Superior temporal gyrus (tissue), 1 donor: ENCODE results near the gene UBTD2.
"Not testable (repeated sequence)": the region's sequence is repeated elsewhere in the genome, so short reads cannot be mapped to it uniquely, and the experiment has no call there.

Experiments
- DNase-seq: peaks from one replicate; pipeline ENCODE4 v3.0.0-alpha.2; 2016; ENCODE audit errors: extremely low spot score

The UBTD2 gene

DNA sequence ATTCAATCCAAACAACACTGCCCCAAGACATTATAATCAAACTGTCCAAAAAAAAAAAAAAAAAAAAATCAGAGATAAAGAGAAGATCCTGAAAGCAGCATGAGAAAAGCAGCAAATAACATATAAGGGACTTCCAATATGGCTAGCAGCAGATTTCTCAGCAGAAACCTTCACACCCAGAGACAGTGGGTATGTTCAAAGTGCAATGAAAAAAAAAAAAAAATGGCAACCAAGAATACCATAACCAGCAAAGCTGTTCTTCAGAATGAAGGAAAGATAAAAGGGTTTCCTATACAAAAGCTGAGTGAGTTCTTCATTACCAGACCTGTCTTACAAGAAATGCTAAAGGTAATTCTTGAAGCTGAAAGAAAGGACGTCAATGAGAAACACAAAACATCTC lies 32.1 kb downstream of the UBTD2 start:
- DNase-seq = no peak

DNA sequence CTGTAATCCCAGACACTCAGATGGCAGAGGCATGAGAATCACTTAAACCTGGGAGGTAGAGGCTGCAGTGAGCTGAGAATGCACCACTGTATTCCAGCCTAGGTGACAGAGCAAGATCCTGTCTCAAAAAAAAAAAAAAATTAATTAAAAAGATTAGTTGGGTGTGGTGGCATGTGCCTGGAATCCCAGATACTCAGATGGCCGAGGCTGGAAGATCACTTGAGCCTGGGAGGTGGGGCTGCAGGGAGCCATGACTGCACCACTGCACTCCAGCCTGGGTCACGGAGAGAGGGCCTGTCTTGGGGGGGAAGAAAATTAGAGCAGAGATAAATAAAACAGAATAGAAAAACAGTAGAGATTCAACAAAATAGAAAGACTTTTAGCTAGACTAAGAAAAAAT lies 34.9 kb downstream of the UBTD2 start:
- no peak for DNase-seq

DNA sequence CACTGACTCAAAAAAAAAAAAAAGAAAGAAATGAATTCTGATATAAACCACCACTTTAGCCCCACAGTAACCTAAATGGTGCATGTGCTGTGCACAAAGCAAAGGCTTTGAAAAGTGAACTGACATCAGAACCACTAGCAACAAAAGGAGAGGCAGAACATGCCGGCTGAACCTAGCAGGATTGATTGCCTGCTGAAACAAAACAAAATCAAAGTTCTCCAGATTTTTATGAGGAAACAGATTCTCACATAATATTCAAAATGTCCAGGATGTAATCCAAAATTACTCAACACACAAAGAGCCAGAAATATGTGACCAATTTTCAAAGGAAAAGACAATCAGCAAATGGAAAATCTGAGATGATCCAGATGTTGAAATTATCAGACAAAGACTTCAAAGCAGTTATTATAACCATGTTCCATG lies 37.9 kb downstream of the UBTD2 start:
- DNase-seq = no peak

DNA sequence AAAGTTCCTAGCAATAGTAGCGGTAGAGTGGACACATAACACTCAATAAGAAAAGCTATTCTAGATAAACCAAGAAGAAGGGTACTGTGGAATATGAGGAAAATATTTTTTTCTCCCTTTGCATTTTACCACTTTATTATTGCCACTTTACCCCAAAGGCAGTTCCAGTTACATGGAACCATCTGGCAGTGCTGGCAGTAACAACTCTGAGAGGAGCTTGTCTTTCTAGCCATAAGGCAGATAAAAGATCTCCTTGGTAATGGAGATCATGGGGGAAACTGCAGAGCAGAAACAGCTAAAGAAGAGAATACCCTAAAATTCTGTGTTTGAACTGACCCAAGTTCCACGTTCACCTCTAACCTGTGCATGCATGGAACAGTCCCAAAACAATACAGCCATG lies 38.5 kb downstream of the UBTD2 start:
- DNase-seq = no peak

DNA sequence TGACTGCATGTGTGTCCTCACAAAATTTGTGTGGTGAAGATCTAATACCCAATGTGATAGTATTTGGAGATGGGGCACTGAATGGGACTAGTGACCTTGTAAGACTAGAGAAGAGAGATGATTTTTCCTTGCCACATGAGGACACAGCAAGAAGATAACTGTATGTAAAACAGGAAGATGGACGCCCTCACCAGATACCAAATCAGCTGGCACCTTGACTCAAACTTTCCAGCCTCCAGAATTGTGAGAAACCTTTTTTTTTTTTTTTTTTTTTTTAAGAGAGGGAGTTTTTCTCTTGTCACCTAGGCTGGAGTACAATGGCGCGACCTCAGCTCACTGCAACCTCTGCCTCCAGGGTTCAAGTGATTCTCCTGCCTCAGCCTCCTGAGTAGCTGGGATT lies 40.3 kb downstream of the UBTD2 start:
- no peak for DNase-seq

DNA sequence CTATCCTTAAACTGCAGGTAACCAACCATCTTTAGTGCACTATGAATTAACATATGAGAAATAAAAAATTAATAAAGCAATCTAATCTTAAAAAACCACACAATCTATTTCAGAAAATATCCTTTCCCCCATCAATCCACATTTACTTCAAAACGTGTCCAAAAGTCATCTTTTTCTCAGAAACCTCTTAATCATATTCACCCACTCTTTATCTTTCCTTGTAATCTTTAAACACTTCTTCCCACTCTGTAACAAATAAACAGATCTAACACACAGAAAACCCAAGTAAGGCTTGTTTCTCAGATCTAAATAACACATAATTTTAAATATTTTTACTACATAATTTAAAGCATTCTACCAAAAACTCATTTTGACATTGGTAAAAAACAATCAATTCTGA lies 45.2 kb downstream of the UBTD2 start:
- DNase-seq = no peak

DNA sequence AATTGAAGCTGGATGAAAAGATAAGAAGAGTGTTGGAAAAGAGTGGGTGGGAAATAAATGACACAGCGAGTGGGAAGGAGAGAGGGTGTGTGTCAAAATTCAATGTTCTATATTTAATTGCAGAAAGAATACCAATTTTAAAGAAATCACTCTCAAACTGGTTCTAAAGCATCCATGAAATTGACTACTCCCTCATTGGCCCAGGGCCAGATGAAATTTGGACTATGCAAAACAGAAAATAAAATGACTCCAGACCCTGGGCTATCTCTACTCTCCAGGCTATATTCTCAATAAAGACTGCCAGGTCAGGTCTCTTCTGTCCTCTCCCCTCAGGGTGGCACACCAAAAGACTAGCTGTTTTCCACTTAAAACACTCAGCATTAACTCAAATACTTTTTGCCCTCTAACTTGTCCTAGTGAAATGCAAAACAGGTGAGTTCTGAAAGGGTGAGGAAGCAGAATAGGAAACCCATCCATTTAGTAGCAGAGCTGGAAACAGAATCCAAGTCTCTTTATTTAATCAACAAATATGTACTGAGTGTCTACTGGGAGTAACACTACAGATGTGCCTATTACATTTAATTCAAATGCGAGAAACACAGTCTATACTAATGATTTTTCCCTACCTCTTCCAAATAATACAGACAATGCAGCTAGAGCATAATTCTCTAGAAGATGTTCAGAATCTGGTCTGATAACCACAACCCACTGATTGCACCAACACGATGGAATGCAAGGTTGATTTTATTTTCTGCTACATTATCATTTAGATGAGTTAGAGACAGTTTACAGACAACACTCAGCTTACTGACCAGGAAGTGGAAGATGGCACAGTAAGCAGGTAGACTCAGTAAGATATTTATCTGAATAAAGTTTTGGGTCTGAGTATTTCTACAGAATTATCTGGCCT lies 47.5 kb downstream of the UBTD2 start:
- DNase-seq = no peak

DNA sequence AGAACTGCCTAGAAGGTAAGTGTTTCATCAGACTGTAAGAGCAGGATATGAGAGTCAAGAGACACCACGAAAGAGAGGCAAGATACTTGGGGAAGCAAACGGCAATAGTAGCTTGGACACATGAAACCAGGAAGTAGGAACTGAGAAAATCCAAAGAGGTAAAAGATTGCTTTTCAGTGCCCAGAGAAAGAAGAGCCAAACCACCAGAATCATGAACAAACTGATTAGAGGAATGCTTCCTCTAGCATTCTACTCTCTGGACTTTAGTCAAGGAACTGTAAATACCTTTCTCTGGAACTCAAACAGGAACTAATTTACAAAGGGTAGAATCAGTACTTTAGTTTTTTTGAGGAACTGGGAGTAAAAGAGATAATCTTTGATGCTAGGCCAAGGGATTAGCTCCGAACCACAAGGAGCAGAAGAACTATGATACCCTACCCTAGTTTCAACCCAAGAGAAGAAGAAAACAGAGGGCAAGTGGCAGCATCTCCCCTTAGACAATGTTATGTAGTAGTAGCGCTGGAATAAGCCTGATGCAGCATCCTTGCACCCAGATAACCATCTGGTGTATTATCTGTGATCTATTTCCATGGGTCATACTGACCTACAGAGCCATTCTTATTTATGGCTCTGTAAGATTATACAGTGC lies 48.3 kb downstream of the UBTD2 start:
- DNase-seq = no peak

DNA sequence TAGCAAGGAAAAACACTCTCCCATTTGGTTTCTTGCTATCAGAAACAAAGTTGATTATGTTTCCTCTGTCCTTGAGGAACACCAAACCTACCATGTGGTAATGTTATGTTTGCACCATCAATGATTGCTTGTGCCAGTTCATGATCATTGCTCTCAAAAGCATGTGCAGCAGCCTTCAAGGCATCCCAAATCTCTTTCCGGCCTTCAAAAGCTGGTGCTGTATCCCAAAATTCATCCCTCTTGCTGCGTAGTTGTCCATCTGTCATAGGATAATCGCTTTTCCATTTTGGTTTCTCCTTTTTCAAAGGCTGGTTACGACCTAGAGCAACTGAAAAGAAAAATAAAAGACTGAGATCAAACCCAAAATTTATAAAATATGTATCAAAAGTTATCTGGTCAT lies 49.5 kb downstream of the UBTD2 start:
- DNase-seq = no peak

DNA sequence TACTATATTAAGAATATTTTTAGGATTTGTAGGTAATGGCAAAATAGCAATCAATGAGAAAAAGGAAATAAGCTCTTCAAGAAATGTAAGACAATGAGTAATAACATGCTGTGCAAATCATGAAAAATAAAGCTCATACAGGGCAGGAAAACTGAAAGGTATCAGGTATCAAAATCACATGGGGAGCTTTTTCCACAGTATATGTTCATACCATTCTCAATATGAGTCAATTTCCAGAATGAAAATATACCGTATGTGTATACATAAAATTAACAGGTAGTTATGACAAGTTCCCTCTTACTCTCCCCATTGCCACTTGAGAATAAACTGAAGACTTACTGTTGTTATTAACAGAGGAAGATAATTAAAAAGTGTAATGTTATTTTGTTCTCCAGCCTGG lies 53.7 kb downstream of the UBTD2 start:
- no peak for DNase-seq

DNA sequence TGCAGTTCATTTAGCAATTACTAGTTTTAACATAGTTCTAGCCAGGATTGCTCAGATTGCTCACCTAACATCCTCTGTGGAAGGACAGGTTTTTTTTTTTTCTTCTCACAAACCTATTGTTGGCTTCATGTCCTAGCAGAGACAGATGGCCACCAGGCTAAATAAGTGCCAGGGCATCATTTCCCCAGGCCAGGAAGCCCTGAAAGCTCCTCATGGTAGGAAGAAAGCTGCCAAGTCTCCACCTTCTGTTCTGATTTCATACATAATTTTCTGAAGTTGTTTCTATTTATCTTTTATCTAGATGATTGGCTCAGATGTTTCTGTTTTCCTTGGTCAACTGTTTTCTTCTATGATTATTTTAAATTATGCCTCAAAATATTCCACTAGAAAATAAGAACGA lies 58.6 kb downstream of the UBTD2 start:
- no peak for DNase-seq

DNA sequence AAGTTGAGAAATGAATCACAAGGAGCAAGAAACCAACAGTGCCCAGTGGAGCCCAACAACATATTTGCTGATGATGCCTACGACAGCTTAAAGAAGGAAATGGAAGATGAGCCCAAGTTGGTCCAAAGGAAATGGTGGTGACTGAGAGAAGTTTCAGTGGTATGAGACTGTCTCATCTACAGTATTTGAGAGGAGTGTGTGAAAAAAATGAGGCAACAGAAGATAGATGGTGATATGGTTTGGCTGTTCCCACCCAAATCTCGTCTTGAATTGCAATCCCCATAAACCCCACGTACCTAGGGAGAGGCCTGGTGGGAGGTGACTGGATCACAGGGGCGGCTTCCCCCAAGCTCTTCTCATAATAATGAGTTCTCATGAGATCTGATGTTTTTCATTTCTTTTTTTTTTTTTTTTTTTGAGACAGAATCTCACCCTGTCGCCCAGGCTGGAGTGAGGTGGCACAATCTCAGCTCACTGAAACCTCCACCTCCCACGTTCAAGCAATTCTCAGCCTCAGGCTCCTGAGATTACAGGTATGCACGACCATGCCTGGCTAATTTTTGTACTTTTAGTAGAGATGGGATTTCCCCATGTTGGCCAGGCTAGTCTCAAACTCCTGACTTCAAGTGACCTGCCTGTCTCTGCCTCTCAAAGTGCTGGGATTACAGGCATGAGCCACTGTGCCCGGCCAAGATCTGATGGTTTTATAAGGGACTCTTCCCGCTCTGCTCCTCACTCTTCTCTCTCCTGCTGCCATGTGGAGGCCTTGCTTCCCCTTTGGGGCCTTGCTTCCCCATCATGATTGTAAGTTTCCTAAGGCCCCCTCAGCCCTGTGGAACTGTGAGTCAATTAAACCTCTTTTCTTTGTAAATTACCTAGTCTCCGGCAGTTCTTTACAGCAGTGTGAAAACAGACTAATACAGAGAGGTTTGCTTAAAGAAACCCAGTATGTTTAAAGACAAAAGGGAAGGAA lies 59.4 kb downstream of the UBTD2 start:
- DNase-seq = no peak

DNA sequence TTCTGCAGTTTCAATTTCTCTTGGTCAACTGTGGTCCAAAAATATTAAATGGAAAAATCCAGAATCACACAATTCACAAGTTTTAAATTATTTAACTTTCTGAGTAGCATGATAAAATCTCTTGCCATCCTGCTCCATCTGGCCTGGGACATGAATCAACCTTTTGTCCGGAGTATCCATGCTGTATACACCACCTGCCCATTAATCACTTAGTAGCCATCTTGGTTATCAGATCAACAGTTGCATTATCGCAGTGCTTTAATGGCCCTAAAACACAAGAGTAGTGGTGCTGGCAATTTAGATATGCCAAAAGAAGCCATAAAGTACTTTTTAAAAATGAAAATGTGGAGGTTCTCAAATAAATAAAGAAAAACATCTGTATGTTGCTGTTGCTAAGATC lies 64.3 kb downstream of the UBTD2 start:
- no peak for DNase-seq

DNA sequence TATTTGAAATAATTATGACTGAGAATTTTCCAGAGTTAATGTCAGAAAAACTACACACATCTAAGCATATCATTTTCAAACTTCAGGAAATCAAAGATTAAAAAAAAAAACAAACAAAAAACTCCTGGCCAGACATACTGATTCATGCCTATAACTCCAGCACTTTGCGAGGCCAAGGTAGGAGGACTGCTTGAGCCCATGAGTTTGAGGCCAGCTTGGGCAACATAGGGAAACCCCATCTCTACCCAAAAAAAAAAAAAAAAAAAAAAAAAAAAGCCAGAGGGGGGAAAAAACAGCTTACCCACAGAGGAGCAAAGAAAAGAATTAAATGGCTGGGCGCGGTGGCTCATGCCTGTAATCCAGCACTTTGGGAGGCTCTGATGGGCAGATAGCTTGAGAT lies 67.2 kb downstream of the UBTD2 start:
- no peak for DNase-seq

DNA sequence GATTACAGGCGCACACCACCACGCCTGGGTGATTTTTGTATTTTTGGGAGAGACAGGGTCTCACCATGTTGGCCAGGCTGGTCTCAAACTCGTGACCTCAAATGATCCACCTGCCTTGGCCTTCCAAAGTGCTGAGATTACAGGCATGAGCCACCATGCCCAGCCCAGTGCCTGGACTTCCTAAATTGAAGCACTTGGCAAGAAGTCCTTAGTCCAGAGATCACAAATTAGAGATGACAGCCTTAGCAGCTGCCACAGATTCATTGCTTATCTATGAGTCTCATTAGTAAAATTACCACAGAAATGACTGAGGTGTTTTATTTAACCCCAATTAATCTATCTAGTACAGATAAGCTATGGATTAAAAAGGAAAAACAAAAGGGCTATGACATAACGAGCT lies 70.4 kb downstream of the UBTD2 start:
- DNase-seq = no peak

DNA sequence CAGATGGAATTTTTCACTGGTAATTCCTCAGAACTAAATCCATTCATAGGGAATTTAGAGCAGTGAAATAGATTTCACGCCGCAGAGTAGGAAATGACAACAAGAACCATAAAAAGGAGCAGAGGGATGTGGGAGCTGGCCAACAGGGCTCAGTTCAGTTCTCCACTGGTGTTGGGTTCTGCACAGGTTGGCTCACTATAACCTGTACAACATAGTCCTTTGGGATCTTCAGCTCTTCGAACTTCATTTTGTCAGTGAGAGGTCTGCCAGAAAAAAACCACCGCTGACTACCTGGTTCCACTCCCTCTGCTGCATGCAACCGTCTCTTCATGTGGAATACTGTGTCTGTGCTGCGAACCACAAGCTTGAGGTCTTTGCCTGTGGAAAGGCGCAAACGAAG lies 71.9 kb downstream of the UBTD2 start:
- DNase-seq = no peak

DNA sequence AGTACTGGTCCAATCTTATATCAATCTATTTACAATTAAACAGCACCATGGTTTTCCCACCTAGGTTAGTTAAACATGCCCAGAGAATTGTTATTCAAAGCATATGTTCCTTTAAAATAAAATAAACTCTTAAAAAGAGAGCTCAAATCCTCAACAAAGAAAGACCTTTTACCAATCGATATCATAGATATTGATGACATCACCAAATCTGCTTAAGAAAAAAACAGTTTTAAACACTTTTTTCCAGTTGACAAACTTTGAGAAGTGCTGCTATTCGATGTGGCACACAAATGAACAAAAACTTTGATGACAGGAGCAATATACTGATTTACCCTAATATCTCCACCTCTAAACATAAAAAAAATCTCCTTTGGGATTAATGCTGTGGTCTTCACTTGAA lies 73.8 kb downstream of the UBTD2 start:
- no peak for DNase-seq

DNA sequence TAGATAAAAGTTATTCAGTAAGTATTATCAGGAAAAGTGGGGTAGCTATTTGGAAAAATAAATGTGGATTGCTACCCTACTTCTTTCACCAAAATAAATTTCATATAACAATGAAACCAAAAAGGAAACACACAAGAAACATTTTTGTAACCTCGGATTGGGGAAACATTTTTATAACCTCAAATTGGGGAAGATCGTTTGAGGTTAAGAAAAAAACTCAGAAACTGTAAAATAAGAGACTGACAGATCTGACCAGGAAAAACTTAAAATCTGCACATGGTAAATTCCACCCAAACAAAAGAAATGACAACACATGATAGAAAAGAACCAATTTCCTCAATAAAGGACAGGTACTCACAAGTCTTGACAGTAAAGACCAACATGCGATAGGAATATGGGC lies 76.1 kb downstream of the UBTD2 start:
- DNase-seq = no peak

DNA sequence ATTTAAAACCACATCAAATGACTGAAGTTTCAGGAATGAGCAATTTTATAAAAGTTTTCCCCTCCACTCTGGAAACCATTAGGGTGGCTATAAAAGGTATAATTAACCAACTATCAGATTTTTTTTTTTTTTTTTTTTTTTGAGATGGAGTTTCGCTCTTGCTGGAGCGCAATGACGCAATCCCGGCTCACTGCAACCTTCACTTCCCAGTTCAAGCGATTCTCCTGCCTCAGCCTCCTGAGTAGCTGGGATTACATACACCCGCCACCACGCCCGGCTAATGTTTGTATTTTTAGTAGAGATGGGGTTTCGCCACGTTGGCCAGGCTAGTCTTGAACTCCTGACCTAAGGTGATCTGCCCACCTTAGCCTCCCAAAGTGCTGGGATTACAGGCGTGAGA lies 77.6 kb downstream of the UBTD2 start:
- not testable (repeated sequence) for DNase-seq

DNA sequence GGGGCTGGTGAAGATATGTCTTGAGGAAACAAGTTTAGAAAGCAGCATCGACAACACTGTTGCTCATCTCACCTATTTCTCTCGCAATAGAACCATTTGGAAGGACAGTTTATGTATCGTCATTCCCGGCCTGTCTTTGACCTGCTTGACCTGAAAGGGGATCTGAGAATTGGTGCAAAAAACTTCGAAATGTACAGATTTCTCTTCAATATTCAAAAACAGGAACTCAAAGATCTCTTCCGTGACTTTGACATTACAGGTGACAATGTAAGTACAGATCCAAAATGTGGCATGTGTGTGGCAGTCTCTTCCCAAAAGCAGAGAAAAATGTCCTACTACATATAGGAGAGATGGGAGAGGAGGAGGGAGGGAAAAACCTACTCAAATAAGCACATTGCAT lies 83.1 kb downstream of the UBTD2 start:
- no peak for DNase-seq

DNA sequence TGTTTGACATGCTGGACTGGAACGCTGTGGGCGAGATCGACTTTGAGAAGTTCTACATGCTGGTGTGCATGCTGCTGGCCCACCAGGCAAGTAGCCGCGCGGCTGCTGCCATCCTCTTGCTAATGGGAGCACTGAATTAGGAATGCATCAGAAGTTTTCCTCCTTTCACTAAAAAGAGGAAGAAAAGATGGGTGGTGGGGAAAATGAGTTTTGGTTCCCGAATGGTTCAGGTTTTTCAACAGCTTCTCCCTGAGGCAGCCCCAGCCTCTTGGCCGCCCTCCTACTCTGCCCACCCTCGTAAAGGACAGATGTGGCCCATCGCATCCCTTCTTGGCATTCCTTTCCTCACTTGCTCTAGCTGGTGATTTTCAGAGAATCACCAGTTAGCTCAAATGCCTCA lies 84.1 kb downstream of the UBTD2 start:
- no peak for DNase-seq

DNA sequence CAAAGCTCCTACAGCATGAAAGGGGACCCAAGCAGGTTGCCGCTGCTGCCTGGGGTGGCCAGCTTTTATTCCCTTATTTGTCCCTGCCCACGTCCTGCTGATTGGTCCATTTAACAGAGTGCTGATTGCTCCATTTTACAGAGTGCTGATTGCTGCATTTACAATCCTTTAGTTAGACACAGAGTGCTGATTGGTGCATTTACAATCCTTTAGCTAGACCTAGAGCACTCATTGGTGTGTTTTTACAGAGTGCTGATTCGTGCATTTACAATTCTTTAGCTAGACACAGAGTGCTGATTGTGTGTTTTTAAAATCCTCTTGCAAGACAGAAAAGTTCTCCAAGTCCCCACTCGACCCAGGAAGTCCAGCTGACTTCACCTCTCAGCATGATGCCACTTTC lies 85.8 kb downstream of the UBTD2 start:
- DNase-seq = not testable (repeated sequence)
